Mesenteric fat pad (tissue), 1 donor: ENCODE data around the gene COL20A1. TPM values are rescaled to one million over a fixed set of nuclear protein-coding genes. Genes with fewer than 3 reads are reported as not detected.
"Not testable (repeated sequence)": the region's sequence is repeated elsewhere in the genome, so short reads cannot be mapped to it uniquely, and the experiment has no call there.

Experiments used
- DNase-seq: peaks from one replicate; pipeline ENCODE4 v3.0.0-alpha.2; 2020; ENCODE audit warnings: low spot score
- total RNA-seq: library from RNA; stranded (reverse); fragmentation: NEBNext Ultra II Directional; extraction: Animal tissue kit (Norgen Biotek cat#: 25700); gene quantifications from one replicate; pipeline ENCODE4 v1.2.1, GENCODE V29; 2021
- donor health status: DM: yes; HTN: yes; CAD: no.

Gene COL20A1
- total RNA-seq, 1 donor from 2014 or later = not detected

DNA sequence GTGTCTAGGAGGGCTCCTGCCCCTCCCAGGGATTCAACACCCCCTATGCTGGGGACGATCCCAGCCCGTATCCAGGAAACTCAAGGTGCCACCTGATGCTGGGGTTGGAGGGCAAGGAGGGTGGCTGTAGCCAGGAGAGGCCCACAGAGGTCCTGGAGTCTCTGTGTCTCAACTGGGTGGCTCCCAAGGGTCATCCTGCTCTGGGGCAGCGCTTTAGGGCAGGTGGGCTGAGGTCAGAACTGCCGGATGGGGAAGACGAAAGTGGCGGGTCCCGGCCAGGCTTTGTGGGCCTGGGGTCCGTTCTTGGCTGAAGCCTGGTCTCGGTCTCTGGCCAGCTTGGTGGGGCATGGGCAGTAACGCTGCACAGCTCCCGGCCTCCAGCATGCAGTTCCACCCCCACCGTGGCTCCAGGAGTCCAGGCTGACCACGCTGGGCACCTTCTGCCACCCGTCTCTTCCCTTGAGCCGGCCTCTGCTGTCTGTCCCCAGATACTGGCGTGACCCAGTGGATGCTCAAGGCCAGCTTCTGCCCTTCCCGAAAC, 2.8 kb upstream of the COL20A1 start:
- no peak for DNase-seq

DNA sequence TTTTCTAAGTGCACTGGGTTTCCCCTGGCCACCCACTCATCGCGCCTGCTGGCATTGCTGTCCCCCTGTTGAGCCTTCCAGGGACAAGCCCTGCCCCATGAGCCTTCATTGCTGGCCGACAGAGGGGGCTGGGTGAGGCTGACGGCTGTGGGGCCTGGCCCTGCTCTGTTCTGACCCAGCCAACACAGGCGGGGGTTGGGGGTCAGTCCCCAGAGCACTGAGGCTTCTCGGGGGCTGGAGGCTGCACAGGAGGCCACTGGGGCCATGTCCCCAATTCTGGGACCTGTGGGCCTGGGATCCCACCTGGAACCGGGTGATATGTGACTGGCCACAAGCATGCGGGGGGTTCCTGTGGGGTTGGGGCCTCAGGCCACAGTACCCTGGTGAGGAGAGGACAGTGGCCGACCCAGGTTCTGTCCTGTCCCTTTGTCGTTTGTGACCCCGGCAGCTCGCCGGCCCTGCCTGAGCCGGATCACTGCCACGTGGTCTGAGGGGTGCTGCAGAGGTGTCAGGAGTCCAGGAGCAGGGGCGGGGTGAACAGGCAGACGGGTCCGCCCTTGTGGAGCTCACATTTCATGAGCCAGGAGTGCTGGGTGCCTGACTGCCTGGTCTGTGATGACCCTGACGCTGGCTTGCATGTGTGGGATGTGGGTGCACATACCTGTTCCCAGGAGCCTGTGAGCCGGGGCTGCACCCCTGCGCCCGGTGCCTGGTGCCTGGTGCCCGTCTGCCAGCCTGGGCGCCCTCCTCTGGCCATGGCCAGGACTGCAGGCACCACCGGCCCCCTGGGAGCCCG, 2.1 kb upstream of the COL20A1 start:
- DNase-seq = no peak

DNA sequence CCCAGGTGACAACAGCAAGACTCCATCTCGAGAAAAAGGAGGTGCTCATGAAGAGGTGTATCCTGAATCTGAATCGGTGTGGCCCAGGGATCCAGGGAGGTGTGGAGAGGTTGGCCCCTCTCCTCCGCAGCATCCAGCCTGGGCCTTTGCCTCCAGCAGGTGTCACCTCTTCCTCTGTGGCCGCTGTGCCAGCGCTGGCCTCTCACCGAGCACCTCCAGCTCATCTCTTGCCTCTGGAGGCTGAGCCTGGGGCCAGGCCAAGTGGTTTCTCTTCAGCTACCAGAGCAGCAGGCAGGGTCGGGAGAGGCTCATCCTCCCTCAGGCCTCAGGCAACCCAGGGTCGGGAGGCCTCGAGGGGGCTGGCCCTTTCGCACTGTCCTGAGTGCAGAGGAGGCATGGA, 1.2 kb upstream of the COL20A1 start:
- DNase-seq = no peak

- DNase-seq = no peak
Measured at GRCh38 chr20:63292292-63292701, 689 bp upstream of the COL20A1 start.

GRCh38 chr20:63293456-63293855, 470 bp downstream of the COL20A1 start:
- no peak for DNase-seq

- DNase-seq = no peak
Measured at GRCh38 chr20:63293871-63294535, 1.0 kb downstream of the COL20A1 start.

- DNase-seq = no peak
Measured at GRCh38 chr20:63294536-63294900, 1.5 kb downstream of the COL20A1 start.

- DNase-seq = no peak
Measured at GRCh38 chr20:63295018-63295417, 2.0 kb downstream of the COL20A1 start.

DNA sequence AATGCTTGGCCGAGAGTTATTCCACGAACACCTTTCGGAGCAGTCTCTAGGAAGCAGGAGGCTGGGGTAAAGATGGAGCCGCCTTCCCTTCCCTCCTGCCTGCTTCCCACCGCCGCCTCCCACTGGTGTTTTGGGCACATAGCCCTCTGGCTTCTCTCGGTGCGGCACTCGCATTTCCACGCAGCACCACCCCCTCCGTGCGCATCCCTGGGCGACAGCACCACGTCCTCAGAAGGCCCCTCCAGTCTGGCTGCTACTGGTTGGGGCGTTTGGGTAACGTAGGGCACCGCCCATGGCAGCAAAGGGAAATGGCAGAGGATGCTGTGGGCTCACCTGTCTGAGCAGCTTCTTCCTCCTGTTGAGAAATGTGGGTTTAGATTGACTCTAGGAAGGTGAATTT, 2.4 kb downstream of the COL20A1 start:
- no peak for DNase-seq

- no peak for DNase-seq
Measured at GRCh38 chr20:63295846-63296245, 2.9 kb downstream of the COL20A1 start.

- no peak for DNase-seq
Measured at GRCh38 chr20:63296531-63297299, 3.7 kb downstream of the COL20A1 start.

DNA sequence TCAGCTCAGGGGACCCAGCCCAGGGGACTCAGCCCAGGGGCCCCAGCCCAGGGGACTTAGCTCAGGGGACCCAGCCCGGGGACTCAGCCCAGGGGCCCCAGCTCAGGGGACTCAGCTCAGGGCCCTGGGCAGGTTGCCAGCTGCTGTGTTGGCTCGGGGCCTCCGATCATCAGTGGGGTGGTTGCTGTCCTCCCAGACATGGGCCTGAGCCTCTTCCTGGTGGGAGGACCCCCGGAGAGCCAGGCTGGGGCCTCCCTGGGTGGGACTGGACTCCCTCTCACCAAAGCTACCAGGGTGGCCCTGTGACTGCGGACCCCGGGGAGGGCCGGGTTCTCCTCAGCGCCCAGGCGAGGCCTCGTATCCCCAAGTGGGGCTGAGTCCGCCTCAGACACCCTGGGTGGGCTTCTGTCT, 4.4 kb downstream of the COL20A1 start:
- no peak for DNase-seq

DNA sequence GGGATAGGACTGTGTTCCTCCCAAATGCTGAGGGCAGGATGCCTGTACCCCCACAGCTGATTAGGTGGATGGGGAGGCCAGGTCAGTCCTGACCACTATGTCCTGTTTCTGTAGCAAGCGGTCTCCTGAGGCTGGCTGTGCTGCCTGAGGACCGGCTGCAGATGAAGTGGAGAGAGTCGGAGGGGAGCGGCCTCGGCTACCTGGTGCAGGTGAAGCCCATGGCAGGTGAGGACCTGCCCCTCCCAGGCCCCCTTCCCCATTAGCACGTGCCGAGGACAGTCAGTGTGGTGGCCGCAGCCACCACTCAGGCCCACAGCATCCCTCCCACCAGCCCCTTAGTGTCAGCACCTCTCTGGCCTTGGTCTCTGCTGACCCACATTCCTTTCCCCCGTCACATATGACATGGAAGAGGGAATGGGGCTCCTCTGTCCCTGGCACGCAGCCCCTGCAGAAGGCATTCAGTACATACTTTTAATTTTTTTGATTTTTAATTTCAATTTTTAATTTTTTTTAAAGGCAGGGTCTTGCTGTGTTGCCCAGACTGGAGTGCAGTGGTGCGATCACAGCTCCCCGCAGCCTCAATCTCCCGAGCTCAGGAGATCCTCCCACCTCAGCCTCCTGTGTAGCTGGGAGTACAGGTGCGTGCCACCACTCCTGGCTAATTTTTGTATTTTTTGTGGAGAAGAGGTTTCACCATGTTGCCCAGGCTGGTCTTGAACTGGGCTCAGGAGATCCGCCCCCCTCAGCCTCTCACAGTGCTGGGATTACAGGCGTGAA, 5.0 kb downstream of the COL20A1 start:
- no peak for DNase-seq

DNA sequence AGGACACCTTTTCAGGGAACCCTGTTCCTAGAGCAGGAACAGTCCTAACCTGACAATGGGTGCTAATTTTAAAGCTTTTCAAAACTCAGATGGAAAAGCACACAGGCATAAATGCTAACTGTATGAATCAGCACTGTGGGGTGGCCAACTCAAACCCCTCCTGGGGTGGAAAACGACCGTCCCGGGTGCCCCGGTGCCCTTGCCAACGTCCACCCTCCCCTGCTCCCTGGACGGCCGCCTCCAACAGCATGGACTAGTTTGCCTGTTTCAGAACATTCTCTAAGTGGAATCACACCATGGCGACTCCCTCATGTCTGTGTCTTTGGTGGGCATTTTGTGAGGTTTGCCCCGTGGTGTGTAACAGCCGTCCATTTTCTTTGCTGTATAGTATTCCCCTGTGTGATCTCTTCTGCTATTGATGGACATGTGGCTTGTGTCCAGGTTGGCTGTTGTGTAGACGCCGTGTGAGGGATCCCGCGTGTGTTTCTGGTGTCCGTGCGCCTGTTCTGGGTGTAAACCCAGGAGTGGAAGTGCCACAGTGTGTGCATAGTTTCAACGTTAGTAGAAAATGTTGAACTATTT, 5.8 kb downstream of the COL20A1 start:
- DNase-seq = no peak

- DNase-seq = no peak
Measured at GRCh38 chr20:63301671-63302070, 8.7 kb downstream of the COL20A1 start.

GRCh38 chr20:63303095-63303666, 10.2 kb downstream of the COL20A1 start:
- no peak for DNase-seq

- no peak for DNase-seq
Measured at GRCh38 chr20:63305393-63305792, 12.4 kb downstream of the COL20A1 start.

- DNase-seq = not testable (repeated sequence)
Measured at GRCh38 chr20:63305933-63306672, 13.1 kb downstream of the COL20A1 start.

DNA sequence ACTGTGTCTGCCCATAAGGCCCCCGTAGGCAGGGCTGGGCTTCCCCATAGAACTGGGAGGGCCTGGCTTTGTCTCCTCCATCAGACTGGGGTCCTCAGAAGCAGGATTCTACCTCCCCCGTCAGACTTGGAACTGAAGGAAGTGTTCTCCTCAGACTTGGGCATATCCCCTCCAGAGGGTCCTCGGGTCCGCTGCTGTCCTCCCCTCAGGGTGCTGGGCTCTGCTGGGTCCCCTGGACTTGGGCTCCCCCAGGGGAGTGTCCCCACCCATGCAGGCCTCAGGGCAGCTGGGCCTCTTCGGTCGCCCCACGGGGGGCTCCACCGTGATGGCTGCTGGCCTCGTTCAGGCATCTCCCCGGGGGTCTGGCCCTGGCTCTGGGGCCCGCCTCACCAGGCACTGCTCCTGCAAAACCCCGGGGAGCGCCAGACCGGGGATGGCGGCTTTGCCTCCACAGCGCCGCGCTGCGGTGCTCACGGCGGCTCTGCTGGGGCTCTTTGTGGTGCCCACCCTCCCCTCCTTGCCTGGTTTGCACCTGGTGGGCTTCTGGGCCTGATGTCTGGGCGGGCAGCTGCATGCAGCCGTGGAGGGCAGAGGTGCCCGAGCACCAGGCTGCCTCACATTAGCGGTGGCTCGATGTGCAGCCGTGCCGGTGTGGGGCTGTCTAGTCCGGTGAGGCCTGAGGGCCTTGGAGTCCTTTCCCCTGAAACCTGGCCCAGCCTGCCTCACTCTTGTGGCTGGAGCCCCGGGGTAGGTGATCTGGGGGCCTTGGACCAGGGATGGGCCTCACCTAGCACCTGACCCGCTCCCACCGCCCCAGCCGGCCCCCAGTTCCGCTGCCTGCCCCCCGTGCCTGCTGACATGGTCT, 13.9 kb downstream of the COL20A1 start:
- no peak for DNase-seq
